ENCODE results near the gene CFH.
A peak's percentile ranks its signal among the peaks of the same experiment; 100 is the strongest.

CFH gene

DNA sequence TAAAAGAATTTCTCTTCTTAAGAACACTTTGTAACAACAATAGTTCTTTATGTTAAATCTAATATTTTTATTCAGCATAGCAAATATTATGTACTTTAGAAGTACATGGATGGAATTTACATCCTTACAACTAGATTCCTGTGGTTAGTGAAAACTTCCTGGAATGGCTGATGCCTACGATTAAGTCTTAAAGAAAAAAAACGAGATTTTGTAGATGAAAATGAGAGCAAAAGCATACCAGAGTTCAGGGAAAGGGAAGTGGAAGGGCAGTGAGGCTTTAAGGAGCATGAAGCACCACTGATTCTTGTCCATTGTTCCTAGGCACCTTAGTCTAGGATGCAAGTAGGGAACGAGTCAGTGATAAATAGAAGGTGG, 26.7 kb downstream of the CFH start:
- Histone ChIP-seq H3K4me1 (ENCODE audit: insufficient read depth, poor library complexity, severe bottlenecking) (peaks cover 27% of the 10 kb centered on the region), H3K27ac (ENCODE audit: poor library complexity, severe bottlenecking) (peak overlapping the region; percentile 54), H3K27me3 (ENCODE audit: insufficient read depth, poor library complexity, severe bottlenecking) (no peaks in the 10 kb centered on the region), H3K4me3 (ENCODE audit: severe bottlenecking) (no peak overlapping the region), H3K36me3 (ENCODE audit: low read depth) (no peaks in the 10 kb centered on the region), H3K9me3 (ENCODE audit: severe bottlenecking) (peaks cover 4% of the 10 kb centered on the region)
- peak; percentile 67; the same call in 2 of the 3 replicates for ATAC-seq (ENCODE audit: low read depth)
- DNase-seq (ENCODE audit: low spot score), result no peak
- TF ChIP-seq, protein P1, sequence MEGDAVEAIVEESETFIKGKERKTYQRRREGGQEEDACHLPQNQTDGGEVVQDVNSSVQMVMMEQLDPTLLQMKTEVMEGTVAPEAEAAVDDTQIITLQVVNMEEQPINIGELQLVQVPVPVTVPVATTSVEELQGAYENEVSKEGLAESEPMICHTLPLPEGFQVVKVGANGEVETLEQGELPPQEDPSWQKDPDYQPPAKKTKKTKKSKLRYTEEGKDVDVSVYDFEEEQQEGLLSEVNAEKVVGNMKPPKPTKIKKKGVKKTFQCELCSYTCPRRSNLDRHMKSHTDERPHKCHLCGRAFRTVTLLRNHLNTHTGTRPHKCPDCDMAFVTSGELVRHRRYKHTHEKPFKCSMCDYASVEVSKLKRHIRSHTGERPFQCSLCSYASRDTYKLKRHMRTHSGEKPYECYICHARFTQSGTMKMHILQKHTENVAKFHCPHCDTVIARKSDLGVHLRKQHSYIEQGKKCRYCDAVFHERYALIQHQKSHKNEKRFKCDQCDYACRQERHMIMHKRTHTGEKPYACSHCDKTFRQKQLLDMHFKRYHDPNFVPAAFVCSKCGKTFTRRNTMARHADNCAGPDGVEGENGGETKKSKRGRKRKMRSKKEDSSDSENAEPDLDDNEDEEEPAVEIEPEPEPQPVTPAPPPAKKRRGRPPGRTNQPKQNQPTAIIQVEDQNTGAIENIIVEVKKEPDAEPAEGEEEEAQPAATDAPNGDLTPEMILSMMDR (IDR thresholded peaks at IDR 0.05; ENCODE audit: poor library complexity, severe bottlenecking), result no peak

DNA sequence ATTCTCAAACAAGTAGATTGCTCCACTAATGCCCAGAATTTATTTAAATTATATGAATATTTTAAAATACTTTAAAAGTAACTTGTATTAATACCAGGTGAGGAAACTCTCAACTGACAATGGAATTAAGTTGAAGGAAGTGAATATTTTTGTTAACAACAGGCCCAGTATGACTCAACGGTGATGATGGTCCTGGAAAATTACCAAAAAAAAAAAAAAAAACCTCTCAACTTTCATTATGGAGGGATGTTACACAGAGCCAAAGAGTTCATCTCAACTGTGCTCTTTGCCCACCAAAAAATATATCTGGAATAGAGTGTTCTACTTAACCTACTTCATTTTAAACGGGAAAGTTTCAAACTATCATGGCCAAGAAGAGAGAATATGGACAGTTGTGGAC, 28.3 kb downstream of the CFH start:
- no peak for DNase-seq (ENCODE audit: low spot score)
- Histone ChIP-seq H3K36me3 (ENCODE audit: low read depth) (no peaks in the 10 kb centered on the region), H3K4me1 (ENCODE audit: insufficient read depth, poor library complexity, severe bottlenecking) (peaks cover 27% of the 10 kb centered on the region), H3K4me3 (ENCODE audit: severe bottlenecking) (no peak overlapping the region), H3K9me3 (ENCODE audit: severe bottlenecking) (no peaks in the 10 kb centered on the region), H3K27me3 (ENCODE audit: insufficient read depth, poor library complexity, severe bottlenecking) (no peaks in the 10 kb centered on the region), H3K27ac (ENCODE audit: poor library complexity, severe bottlenecking) (peak overlapping the region; percentile 54)
- TF ChIP-seq, protein P1 (IDR thresholded peaks at IDR 0.05; ENCODE audit: poor library complexity, severe bottlenecking), result no peak
- ATAC-seq (ENCODE audit: low read depth), result peak; percentile 17; the same call in 1 of the 3 replicates

DNA sequence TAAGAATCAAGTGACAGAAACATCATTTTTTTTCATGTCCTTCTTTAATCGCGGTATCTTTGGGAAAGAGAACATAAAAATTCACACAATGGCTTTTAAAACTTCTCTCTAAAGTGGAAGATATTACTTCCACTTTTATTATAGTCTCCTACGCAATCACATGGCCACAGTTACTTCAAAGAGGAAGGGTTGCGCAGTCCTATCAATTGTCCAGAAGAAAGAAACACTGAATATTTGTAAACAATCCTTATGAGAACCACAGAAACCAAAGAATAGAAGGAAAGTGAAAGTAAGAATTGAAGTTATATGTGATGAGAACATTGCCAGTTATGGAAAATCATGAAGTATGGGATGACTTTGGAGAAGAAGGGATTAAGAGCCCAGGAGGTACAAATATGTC, 32.6 kb downstream of the CFH start:
- H3K36me3 ChIP-seq (ENCODE audit: low read depth), result no peaks in the 10 kb centered on the region
- no peak for DNase-seq (ENCODE audit: low spot score)

DNA sequence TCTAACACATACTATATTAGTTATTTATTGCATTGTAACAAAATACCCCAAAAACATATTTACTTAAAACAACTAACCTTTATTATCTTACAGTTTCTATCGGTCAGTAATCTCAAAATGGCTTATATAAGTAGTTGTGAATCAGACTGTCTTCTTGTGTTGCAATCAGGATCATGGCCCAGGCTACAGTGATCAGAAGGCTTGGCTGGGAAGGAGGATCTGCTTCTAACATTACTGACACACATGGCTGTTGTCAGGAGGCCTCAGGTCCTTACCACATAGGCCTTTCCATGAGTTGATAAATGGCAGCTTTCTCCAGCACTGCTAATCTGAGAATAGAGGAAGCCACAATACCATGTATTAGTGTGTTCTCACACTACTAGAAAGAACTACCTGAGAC, 33.7 kb downstream of the CFH start:
- Histone ChIP-seq H3K36me3 (ENCODE audit: low read depth) (no peaks in the 10 kb centered on the region), H3K4me1 (ENCODE audit: insufficient read depth, poor library complexity, severe bottlenecking) (peaks cover 1% of the 10 kb centered on the region), H3K27me3 (ENCODE audit: insufficient read depth, poor library complexity, severe bottlenecking) (no peaks in the 10 kb centered on the region), H3K27ac (ENCODE audit: poor library complexity, severe bottlenecking) (no peak overlapping the region), H3K9me3 (ENCODE audit: severe bottlenecking) (no peaks in the 10 kb centered on the region), H3K4me3 (ENCODE audit: severe bottlenecking) (no peak overlapping the region)
- DNase-seq (ENCODE audit: low spot score), result no peak
- TF ChIP-seq, protein P1 (IDR thresholded peaks at IDR 0.05; ENCODE audit: poor library complexity, severe bottlenecking), result no peak
- ATAC-seq (ENCODE audit: low read depth), result no peak

More for the DNA sequence above, 32.6 kb downstream of the CFH start:
- ATAC-seq (ENCODE audit: low read depth), result no peak
- H3K4me1 ChIP-seq (ENCODE audit: insufficient read depth, poor library complexity, severe bottlenecking), result peaks cover 12% of the 10 kb centered on the region
- H3K27me3 ChIP-seq (ENCODE audit: insufficient read depth, poor library complexity, severe bottlenecking), result no peaks in the 10 kb centered on the region
- H3K9me3 ChIP-seq (ENCODE audit: severe bottlenecking), result no peaks in the 10 kb centered on the region
- no peak overlapping the region for H3K4me3 ChIP-seq (ENCODE audit: severe bottlenecking)
- no peak overlapping the region for H3K27ac ChIP-seq (ENCODE audit: poor library complexity, severe bottlenecking)
- TF ChIP-seq, protein P1 (IDR thresholded peaks at IDR 0.05; ENCODE audit: poor library complexity, severe bottlenecking), result no peak

DNA sequence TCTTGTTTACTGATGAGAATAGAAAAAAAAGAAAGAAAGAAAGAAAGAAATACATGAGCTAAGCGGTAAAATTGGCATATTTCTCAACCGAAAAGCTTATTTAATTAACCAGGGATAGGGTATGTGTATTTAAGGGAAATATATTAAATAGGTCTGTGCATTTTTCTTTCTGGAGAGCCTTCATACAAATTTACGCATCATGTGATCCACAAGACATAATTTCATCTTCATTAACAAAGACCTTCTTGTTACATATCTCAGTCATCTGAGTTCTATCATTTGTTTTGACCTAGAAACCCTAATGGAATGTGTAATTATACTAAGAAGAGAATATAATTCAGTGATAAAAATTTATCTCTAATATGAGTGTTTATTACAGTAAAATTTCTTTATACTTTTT, 37.2 kb downstream of the CFH start:
- H3K4me1 ChIP-seq (ENCODE audit: insufficient read depth, poor library complexity, severe bottlenecking), result no peaks in the 10 kb centered on the region
- DNase-seq (ENCODE audit: low spot score), result no peak
- H3K27me3 ChIP-seq (ENCODE audit: insufficient read depth, poor library complexity, severe bottlenecking), result no peaks in the 10 kb centered on the region
- TF ChIP-seq, protein P1 (IDR thresholded peaks at IDR 0.05; ENCODE audit: poor library complexity, severe bottlenecking), result no peak
- no peaks in the 10 kb centered on the region for H3K9me3 ChIP-seq (ENCODE audit: severe bottlenecking)
- ATAC-seq (ENCODE audit: low read depth), result no peak
- H3K27ac ChIP-seq (ENCODE audit: poor library complexity, severe bottlenecking), result no peak overlapping the region
- H3K36me3 ChIP-seq (ENCODE audit: low read depth), result no peaks in the 10 kb centered on the region
- no peak overlapping the region for H3K4me3 ChIP-seq (ENCODE audit: severe bottlenecking)
